Kidney epithelial cell (primary cell): Measurements from ENCODE around the gene ALG6. TPM values are rescaled to one million over a fixed set of nuclear protein-coding genes. Genes with fewer than 3 reads are reported as not detected.
"Not testable (repeated sequence)": the region's sequence is repeated elsewhere in the genome, so short reads cannot be mapped to it uniquely, and the experiment has no call there.

Experiments used
- DNase-seq: peaks from one replicate; pipeline ENCODE4 v3.0.0-alpha.2; 2010; ENCODE audit warnings: low read depth
- H3K27me3 ChIP-seq: 2 replicates; pipeline ENCODE4 v1.6.0; 2011; ENCODE audit warnings: low read length; ENCODE audit not compliant: control insufficient read depth, insufficient read depth
- H3K36me3 ChIP-seq: 2 replicates; pipeline ENCODE4 v1.5.1; 2011; ENCODE audit warnings: low read length; ENCODE audit not compliant: control insufficient read depth, insufficient read depth
- H3K4me3 ChIP-seq: 2 replicates; pipeline ENCODE4 v1.5.1; 2011; ENCODE audit warnings: low read depth, mild to moderate bottlenecking, control low read depth, low read length
- CTCF ChIP-seq: IDR thresholded peaks from 2 replicates; pipeline ENCODE4 v1.5.1; 2011; ENCODE audit warnings: mild to moderate bottlenecking, moderate library complexity, low read length, control low read depth, inconsistent platforms; ENCODE audit not compliant: insufficient read depth, poor library complexity, severe bottlenecking
- total RNA-seq: library from RNA; depleted of rRNA; stranded (reverse); fragments of >200 nt; gene quantifications from 2 replicates; pipeline ENCODE4 v1.2.3, GENCODE V29; 2015

Gene ALG6
- total RNA-seq, 1 donor from 2014 or later = 10.6 TPM

- H3K4me3 ChIP-seq = no peak overlapping the region
- TF ChIP-seq CTCF = no peak
- H3K27me3 ChIP-seq = no peaks in the 10 kb centered on the region
- no peak for DNase-seq
- no peaks in the 10 kb centered on the region for H3K36me3 ChIP-seq
Measured at GRCh38 chr1:63466759-63467158, 99.3 kb downstream of the ALG6 start.

GRCh38 chr1:63468683-63469082, 101.3 kb downstream of the ALG6 start:
- not testable (repeated sequence) for H3K4me3 ChIP-seq, H3K36me3 ChIP-seq, DNase-seq, H3K27me3 ChIP-seq

GRCh38 chr1:63475761-63476160, 108.3 kb downstream of the ALG6 start:
- no peak for TF ChIP-seq CTCF
- DNase-seq = no peak
- no peak overlapping the region for H3K4me3 ChIP-seq
- no peaks in the 10 kb centered on the region for H3K36me3 ChIP-seq
- H3K27me3 ChIP-seq = no peaks in the 10 kb centered on the region

GRCh38 chr1:63480057-63480456, 112.6 kb downstream of the ALG6 start:
- Histone ChIP-seq H3K27me3 (no peaks in the 10 kb centered on the region), H3K4me3 (no peak overlapping the region), H3K36me3 (no peaks in the 10 kb centered on the region)
- DNase-seq = no peak
- TF ChIP-seq CTCF = no peak

- TF ChIP-seq CTCF = no peak
- H3K36me3 ChIP-seq = no peaks in the 10 kb centered on the region
- no peak for DNase-seq
- no peaks in the 10 kb centered on the region for H3K27me3 ChIP-seq
- no peak overlapping the region for H3K4me3 ChIP-seq
Measured at GRCh38 chr1:63486629-63487028, 119.2 kb downstream of the ALG6 start.

GRCh38 chr1:63487336-63488065, 120.1 kb downstream of the ALG6 start:
- DNase-seq = no peak
- TF ChIP-seq CTCF = no peak
- H3K4me3 ChIP-seq = no peak overlapping the region

More at GRCh38 chr1:63487336-63488065, 120.1 kb downstream of the ALG6 start:
- no peaks in the 10 kb centered on the region for H3K27me3 ChIP-seq
- H3K36me3 ChIP-seq = no peaks in the 10 kb centered on the region

Other genes starting within 250 kb of the ALG6 start
- gene FOXD3, start 45.1 kb upstream of the ALG6 start, total RNA-seq = not detected in 2 replicates
- gene ITGB3BP, start 155.6 kb downstream of the ALG6 start, total RNA-seq = 9.2 and 12.4 TPM in 2 replicates
- 3.8 and 5.8 TPM in 2 replicates for gene EFCAB7, start 155.9 kb downstream of the ALG6 start, total RNA-seq
- gene PGM1, start 225.8 kb downstream of the ALG6 start, total RNA-seq = 36.2 and 47.7 TPM in 2 replicates